GM19324 (cell line): ENCODE data around the gene SSR3.
"Not testable (repeated sequence)": the region's sequence is repeated elsewhere in the genome, so short reads cannot be mapped to it uniquely, and the experiment has no call there.

Experiments
- ATAC-seq: cut with Tn5 transposase; IDR thresholded peaks from one replicate; pipeline ENCODE4 v1.9.1; 2021; ENCODE audit warnings: mild to moderate bottlenecking, moderate library complexity; ENCODE audit not compliant: unreplicated experiment, low FRiP score

SSR3 gene

DNA sequence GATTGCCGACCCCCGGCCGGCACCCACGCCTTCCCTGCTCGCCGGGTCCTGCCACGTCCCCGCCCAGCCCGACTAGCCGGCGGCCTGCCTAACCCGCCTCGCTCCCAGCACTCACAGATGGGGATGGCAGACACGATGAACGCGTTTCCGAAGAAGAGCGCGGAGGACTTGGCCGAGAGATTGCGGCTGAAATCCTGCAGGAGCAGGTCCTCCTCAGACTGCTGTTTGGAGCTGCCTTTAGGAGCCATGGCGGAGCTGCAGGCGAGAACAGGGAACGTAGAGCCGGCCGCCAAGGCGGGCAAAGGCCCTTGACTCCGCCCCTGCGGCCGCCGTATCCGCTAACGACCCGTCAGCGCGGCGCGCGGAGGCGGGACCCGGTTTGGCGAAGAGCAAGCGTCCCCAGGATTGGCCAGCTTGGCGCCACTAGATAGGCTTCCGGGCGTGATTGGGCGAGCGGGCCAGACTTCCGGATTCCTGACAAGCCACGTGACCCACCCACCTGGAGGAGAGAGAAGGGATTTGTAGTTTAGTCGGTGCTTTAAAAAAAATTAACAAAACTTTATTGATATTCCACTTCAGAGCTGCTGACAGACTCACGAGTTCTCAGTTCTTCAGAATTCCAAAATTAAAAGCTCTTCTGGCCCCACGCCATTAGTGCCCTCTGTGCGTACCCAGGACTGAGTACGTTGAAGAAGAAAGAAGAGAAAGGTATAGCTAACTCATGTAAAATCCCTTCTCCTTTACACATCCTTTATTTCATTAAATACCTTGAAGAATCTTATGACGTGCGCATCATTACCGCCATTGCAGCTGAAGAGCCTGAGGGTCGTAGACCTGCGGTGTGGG lies at the start of gene SSR3:
Gene SSR3, minus strand, starts transcription at position 276 of the 846 bp plus-strand sequence. Its CDS starts 28 bp downstream, at position 248.
- ATAC-seq: peak; percentile 99

DNA sequence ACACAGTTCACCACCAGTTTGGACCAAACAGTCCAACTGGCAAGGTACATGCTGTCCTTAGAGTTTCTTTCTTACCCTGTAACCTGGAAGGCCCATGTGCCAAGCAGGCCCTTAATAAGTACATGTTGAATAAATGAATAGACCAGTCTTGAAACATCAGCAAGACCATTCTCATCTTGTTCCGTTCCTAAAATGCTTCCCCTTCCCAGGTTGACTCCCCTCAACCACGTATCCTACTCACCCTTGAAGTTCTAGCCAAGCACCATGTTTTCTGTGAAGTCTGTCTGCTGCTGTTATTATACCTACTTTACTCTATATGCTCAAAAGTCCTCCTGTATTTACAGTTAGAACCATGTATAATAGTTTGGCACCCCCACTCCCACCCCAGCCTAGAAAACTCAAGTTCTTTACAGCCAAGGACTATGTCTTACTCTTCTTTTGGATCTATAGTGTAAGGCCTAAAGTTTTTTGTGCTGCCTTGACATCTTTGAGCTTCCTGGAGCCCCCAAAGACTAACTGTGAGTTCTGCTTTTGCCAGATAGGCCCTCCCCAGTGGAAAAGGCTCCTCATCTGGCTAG lies 49.2 kb upstream of the SSR3 start:
- ATAC-seq: no peak

DNA sequence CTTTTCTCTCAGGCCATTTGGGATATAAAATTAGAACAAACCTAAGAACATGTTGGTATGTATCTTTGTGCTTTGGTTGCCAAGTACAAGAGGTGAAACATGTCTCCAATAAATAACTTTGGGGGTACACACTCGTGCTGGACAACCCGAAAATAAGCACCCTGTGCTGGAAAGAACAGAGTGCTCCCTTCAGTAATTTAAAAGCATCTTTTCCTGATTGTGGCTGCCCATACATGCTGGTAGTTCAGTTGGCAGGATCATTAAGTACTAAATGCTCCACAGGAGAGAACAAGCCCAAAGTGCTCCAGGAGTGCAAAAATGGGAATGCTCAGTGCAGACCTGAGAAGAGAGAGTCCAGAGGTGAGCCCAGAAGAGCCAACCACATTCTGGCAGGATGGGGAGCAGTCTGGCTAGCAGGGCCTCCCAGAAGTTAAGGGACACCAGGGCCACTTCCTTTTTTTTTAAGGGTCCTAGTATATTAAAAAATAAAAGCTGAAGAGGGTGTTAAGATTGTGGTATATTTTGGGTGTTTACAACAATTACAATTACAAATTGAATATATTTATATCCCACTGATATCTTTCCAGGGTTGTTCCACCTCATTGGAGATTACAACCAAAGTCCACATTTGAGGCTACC lies 48.6 kb upstream of the SSR3 start:
- ATAC-seq: no peak

DNA sequence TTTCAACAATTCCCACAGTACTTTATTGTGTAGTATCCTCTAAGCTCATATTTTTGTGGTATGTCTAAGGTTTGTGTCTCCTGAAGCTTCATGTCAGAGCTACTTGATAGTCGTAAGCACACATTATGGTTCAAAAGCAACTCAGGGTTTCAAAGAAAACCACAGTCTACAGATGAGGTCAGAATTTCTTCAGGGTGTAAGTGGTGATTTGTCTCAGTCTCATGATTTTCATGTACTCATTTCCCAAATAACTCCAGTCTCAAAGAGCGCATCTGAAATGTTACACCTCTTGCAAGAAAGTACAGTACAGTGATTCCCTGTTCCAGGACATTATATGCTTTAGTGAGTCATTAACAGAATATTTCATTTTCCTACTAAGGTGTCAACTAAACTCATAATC lies 47.5 kb upstream of the SSR3 start:
- ATAC-seq: no peak

DNA sequence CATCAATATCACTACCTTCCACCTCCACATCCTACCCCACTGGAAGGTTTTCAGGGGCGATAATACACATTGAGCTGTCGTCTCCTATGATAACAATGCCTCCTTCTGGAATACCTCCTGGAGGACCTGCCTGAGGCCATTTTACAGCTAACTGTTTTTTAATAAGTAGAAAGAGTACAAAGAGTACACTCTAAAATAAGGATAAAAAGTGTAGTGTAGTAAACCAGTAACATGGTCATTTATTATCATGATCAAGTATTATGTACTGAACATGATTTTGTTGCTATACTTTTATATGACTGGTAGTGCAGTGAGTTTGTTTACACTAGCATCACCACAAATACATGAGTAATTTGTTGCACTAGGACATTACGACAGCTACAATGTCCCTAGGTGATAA lies 46.6 kb upstream of the SSR3 start:
- ATAC-seq: no peak

DNA sequence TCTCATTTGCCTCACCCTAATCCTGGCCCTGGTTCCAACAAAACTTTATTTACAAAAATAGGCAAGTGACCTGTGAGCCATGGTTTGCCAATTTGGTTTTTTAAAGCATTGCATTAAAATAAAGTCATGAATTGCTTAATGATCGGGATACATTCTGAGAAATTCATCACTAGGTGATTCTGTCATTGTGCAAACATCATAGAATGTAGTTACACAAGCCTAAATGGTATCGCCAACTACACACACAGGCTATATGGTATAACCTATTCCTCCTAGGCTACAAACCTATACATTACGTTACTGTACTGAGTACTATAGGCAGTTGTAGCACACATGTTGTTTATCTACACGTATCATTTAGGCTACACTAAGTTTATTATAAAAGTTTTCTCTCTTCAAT lies 45.9 kb upstream of the SSR3 start:
- ATAC-seq: no peak

DNA sequence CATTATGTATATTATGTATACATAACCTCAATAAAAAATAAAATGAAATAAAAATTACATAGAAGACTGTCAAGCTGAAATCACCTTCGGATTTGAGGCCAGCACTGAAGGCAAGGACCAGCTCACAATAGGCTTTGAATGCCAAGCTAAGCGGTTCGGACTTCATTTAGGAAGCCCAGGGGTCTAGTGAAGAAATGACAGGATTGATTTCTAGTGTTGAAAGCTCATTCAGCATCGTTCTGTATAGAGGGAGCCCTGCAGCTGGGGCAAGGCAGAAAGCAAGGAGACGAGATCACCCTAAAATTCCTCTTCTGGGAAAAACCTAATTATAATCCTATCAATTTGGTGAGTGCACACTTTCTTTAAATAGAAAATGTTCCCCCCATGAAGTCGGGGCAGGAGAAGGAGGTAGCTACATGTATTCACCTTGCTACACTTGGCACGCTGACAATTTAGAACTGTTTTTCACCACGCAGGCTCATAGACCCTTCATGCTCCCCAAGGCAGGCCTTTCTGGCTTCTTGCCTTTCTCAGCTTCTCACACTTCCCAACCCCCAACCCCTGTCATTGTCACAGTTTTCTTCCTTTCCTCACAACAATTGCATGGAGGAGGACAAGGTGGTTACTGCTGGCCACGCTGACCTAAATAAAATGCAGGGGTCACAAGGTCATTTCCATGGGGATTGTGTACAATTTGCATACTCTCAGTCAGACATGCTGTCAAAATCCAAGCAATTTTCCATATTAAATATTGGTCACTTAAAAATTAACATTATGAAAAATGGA lies 44.4 kb upstream of the SSR3 start:
- no peak for ATAC-seq

DNA sequence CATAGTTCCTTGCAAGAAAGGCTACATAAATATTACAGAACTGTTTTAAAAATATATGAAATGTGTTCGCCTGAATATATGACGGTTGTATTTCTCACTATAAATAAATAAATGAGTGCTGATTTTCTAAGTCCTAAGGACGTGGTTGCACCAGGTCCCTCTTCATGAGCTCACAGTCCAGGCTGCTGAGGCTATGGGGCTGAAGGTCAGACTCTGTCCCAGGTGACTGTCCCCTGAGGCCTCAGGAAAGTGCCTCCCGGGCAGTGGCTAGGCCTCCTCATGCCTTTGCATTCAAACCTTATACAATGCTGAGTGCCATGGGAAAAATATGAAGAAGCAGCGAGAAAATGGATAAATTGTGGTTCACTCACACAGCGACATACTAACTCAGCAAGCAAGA lies 43.5 kb upstream of the SSR3 start:
- no peak for ATAC-seq

DNA sequence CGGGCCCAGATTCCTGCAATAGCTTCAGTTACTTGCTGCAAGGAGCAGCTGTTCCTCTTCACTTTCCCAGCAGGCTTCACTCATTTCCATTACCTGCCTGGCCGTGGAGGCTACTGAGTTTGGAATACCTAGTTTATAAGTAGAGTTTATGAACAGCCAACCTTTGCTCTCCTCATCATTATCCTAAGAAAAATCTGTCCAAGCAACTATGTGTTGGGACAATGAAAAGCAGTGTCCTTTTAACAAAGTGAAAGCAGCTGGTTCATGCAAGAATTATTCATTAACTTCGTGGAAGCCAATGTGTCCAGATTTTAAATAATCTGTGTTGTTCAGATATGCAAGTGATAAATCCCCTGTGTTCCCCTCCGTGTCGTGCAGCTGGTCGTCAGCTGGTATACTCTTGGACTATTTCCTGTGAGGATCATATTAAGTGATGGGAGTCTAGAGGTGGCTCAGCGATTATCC lies 39.3 kb upstream of the SSR3 start:
- ATAC-seq: no peak

DNA sequence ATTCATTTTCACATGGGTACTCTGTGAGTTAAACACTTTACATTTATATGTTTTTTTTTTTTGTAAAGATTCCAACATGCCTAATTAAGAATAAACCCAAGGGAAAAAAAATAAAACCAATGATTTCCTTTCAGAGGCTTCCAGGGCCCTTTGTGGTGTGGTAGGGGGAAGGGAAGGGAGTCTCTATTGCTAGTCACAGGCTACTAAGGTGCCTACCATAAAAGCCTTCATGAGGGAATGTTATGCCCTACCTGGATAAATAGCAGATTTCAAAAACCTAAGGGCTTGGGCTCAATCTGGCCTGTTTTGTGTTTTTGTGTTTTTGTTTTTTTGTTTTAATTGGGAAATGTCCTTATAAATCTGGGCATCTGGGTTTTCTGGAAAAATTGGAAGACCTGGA lies 38.9 kb upstream of the SSR3 start:
- no peak for ATAC-seq

DNA sequence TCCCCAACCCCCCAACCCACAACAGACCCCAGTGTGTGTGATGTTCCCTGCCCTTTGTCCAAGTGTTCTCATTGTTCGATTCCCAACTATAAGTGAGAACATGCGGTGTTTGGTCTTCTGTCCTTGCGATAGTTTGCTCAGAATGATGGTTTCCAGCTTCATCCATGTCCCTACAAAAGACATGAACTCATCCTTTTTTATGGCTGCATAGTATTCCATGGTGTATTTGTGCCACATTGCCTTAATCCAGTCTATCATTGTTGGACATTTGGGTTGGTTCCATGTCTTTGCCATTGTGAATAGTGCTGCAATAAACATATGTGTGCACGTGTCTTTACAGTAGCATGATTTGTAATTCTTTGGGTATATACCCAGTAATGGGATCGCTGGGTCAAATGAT lies 34.9 kb upstream of the SSR3 start:
- not testable (repeated sequence) for ATAC-seq

DNA sequence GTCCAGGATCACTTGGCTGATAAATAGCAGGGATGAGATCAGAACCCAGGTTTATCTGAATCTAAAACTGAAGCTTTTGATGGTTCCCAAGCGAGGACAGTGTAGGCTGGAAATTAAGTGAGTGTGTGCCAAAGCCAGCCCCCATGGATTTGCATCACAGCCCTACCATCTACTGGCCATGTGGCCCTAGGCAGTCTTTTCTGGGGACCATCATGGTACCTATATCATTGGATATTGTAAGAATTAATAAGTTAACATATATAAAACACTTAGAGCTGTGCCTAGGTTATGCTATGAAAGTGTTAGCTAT lies 32.8 kb upstream of the SSR3 start:
- ATAC-seq: peak; percentile 21

DNA sequence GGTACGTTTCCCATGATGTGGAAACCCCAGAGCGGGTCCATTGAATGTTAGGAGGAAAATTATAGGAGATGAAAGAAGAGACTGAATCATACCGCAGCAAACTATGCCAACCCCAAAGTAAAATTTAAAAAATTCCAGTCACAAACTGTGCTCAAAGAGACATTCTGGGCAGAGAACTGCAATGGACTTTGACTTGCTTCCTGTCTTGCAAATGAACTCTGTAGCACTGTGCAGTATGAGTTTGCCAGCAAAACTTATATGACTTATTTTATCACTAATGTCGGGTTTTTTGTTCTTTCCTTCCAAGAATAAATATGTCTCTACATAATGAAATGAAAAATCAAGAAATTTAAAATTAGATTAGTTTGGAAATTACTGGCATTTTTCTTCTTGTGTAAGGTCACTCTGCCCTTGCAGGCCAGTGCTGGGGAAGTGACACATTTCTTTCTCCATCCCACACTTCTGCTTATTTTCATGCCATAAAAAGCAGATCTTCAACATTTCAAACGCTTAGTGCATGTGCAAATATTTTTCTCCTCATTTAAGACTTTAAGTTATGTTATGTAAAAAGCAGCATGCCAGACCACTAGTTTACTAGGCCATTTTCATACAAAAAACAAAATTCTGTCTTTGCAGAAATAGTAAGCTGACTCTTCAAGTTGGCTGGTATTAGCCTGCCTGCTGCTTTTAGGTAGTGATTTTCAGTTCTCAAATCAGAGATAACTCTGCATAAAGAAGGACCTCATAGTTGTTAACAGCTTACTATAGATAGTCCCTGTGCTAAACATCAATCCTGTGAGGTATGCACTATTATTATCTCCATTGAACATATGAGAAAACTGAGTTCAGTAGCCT lies 32.2 kb upstream of the SSR3 start:
- ATAC-seq: peak; percentile 68

DNA sequence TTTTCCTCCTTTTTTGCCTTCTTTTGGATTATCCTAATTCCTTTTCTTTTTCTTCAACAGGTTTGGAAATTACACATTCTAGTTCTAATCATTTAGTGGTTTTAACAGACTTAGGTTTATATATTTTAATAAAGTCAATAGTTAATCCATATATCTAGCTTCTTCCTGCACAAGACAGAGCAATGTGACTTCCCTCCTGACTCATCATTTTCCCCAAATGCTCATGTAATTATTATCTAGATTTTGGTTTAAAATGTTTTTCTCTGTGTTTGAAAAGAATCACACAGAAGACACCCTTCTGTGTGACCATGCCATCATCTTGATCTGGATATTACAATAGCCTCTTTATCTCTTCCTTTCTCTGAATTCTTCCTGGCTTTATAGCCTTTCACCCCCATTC lies 28.6 kb upstream of the SSR3 start:
- no peak for ATAC-seq

DNA sequence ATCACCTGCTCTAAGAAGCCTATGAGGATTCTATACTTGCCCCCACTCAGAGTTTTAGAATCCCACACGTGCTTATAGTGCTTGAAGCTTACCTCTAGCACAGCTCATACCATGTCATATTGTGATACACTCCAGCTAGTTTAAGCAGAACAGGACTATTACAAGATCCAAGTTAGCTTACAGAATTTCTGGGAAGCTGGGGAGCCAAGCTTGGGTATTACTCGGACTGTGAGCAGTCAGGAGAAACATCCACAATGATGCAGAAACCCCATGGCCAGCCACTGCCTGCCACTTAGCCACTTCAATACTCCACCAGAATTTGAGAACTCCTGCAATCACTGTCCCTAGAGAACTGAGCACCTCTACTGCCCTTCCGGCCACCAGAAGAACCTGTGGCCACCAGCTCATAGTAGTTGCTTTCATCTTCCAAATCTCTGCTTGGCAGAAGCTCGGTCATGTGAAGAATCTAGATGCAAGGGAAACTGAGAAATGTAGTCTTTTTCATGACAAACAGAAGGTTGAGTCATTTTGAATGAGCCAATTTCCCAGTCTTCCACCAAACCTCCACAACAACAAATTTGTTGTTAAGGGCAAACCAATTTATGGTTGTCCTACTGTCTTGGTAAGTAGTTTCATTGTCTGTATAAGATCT lies 27.7 kb upstream of the SSR3 start:
- no peak for ATAC-seq

DNA sequence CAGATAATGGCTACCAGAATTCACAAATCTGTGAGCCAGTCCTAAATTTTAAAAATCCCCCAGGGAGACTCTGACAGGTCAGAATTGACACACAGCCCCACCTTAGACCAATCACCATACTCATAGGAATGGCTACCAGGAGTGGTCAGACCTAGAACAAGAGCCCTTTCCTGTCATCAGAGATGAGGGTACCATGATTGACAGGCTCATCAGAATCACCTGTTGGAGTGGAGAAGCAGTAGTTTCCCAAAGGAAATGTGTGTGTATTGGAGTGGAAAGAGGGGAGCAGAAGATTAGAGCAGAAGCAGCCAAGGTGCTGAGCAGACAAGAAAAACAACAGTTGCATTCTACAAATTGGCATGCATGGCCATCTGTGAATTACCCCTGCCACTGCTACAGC lies 27.0 kb upstream of the SSR3 start:
- ATAC-seq: no peak

DNA sequence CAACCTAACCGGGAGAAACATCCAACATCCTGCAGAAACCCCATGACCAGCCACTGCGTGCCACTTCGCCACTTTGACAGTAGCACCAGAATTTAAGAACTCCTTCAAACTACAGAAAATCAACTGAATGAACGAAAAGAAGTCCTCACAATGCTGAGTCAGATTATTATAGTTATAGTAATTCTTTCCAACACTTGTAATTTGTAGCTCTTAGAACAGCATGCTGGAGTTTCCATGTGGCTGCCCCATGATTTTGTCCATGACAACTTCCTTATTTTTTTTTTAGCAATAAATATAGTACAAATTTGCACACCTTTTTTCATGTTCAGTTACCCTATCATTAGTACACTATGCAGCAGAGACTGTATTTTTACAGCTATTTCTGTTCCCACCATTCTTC lies 26.1 kb upstream of the SSR3 start:
- no peak for ATAC-seq

DNA sequence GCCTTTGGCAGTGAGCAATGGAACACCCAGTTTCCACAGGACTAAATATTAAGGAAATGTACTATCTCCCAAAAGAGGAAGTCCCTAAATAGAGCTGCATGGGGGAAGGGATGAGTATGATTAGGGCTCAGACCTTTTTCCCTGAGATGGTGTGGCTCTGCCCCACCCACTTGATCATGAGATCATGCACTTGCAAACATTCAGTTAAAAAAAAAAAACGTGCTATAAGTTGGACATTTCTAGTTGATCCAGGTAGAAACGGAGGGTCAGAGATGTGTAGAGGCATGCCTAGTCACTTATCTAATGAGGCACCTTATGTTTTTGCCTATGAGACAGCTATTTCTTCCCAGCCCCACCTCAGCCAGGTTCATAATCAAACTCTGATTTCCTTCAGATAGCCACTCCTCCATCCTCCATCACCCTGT lies 24.5 kb upstream of the SSR3 start:
- no peak for ATAC-seq

DNA sequence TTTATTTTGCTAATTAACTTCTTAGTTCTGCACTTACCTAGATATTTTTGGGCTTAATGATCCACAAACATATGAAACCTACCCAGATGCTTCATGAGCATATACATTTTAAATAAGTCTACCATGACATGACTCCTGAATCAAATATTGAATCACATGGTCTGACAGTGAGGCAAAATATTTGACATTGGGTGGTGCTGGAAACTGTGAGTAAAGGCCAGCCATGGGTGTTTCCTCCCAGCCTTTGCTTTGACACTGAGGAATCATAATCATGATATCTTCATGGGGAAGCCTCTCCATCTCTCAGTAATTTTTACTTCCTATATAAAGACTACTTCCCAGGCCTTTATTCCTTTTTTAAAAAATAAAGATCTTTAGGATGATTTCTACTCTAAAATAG lies 22.8 kb upstream of the SSR3 start:
- ATAC-seq: no peak
